Tibial nerve (tissue), 4 donors: Measurements from ENCODE around the gene RUNX1.

Experiments used
- CTCF ChIP-seq, 5 experiments: fragments of 200-600 bp in 3 of 5; fragments of 450-650 bp in 2 of 5; sonication (generic) in 3 of 5; IDR thresholded peaks; one replicate each; pipeline ENCODE4 v1.5.1; 2016 to 2019; ENCODE audit warnings: antibody characterized with exemption in 5 of 5, mild to moderate bottlenecking in 3 of 5, moderate library complexity in 2 of 5
- EP300 ChIP-seq, 2 donors: sonication (generic); formaldehyde crosslinking; IDR thresholded peaks; one replicate each; pipeline ENCODE4 v1.6.1; 2017; ENCODE audit warnings: antibody characterized with exemption in 2 of 2, mild to moderate bottlenecking in 1 of 2

GRCh38 chr21:34974162-34974981 is 74.7 kb downstream of the RUNX1 start:
- TF ChIP-seq CTCF (IDR thresholded peaks at IDR 0.05) (no peak), EP300 (IDR thresholded peaks at IDR 0.05) (no peak)
